Measurements from ENCODE around the gene TMED9.

GRCh38 chr5:177598477-177598876, 6.5 kb downstream of the TMED9 start:
- TF ChIP-seq, protein P1, sequence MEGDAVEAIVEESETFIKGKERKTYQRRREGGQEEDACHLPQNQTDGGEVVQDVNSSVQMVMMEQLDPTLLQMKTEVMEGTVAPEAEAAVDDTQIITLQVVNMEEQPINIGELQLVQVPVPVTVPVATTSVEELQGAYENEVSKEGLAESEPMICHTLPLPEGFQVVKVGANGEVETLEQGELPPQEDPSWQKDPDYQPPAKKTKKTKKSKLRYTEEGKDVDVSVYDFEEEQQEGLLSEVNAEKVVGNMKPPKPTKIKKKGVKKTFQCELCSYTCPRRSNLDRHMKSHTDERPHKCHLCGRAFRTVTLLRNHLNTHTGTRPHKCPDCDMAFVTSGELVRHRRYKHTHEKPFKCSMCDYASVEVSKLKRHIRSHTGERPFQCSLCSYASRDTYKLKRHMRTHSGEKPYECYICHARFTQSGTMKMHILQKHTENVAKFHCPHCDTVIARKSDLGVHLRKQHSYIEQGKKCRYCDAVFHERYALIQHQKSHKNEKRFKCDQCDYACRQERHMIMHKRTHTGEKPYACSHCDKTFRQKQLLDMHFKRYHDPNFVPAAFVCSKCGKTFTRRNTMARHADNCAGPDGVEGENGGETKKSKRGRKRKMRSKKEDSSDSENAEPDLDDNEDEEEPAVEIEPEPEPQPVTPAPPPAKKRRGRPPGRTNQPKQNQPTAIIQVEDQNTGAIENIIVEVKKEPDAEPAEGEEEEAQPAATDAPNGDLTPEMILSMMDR (IDR thresholded peaks at IDR 0.05; ENCODE audit: low read depth, low read length, poor library complexity, severe bottlenecking), result no peak
- no peak for TF ChIP-seq EZH2phosphoT487 (IDR thresholded peaks at IDR 0.05; ENCODE audit: borderline replicate concordance, low read length)

Measured in DOHH2 (cell line).